NCI-H526 (cell line): Measurements from ENCODE around the gene RPS17.
"Not testable (repeated sequence)": the region's sequence is repeated elsewhere in the genome, so short reads cannot be mapped to it uniquely, and the experiment has no call there.

ENCODE experiments used
- DNase-seq, 2 experiments: peaks; one replicate each; lab custom pipeline; 2025; lab: John Stamatoyannopoulos, UW

The RPS17 gene

DNA sequence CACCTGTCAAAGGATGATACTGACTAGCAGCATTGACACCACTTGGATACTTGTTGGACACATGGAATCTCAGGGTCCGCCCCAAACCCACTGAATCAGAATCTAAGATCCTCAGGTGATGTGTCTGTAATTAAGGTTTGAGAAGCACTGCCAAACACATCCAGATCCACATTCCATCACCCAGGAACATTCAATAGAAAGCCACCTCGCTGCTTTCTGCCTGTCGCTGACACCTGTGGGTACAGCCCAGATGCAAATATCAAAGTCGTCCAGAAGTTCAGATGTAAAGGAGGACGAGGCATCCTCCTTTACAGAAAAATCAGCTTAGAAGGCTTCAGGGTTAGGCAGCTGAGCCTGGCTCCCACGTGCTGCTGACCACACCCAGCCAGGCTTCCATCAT, 5.2 kb upstream of the RPS17 start:
- DNase-seq: no peak

DNA sequence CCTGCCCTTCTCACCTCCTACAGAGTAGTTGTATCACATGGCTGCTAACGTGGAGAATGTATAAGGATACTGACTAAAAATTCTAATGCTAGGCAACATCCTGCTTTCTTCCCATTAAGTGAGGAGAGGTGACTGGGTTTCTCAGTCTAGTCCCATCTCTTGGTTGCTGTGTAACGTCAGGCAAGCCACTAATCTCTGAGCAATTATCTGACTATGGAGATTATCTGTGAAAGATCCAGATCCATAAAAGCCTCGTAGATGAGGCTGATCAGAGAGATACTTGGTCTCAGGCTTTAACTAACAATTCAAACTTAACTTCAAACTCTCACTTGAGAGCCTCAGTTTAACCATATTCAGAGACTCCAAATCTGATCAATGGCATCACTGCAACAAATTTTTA, 4.7 kb upstream of the RPS17 start:
- DNase-seq: no peak

DNA sequence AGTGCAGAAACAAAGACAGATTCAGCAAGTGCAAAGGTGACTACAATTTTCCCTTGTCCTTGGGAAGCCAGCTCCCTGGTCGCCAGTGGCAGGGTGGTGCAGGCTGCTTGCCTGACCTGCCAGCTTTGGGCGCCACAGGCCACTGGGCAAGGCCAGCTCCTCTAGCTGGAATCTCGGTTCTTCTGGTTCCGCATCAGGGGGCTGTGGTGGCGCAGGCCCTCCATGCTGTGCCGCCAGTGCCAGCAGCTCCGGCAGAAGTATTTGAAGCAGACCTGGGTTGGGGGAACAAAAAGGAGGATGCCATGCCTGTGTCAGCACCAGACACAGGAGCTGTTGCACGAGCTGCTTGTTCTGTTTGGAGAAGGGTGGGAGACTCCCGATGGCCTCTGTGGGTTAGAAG, 4.2 kb upstream of the RPS17 start:
- DNase-seq: no peak

DNA sequence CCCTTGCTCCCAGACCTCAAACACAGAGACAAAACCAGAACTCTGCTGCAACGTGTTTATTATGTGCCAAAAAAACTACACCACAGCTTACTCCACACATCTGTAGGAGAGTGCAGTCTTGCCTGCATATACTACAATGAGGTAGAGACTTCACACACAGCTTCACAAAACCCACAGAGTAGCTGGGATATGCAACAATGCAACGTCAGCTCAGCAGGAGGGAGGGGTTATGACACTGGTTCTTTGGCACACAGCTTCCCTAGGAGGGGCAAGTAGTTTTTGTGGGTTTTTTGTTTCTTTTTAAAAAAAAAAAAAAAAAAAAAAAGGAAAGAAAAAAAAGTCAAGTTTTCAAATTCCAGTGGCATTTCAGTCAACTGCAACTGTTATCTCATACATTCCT, 2.9 kb upstream of the RPS17 start:
- DNase-seq: no peak

DNA sequence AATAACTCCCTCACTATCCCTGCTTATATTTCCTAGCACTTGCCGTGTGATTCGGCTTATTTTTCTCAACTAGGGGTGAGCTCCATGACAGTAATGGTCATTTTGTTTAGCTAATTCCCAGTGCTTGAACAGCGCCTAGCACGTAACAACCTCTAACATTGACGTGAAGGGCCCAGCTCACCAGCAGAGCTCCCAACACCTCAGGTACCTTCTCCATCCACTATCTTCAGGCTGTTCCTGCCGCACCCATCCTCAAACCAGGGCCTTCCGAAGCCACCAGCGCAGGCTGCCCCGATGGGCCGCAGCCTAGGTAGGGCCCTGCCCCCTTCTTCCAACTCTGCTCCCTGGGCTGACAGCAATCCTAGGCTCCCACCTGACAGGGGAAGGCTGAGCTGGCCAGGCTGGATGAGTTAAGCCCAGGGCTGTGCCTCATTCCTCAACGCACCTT, 751 bp upstream of the RPS17 start:
- no peak for DNase-seq

DNA sequence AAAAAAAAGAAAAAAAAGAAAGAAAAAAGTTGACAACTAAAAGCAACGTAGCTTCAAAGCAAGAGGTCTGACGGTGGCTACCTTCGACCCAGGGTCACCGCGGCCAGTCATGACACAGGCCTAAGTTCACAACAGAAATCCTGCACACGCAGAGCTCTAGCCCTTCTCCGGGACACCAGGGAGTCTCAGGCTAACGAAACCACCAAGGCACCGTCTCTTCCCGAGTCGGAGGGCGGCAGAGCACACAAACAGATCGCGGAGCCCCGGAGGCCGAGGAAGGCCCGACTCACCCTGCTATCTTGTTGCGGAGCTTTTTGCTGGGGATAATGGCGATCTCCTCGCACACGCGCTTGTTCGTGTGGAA, 584 bp downstream of the RPS17 start:
- no peak for DNase-seq

DNA sequence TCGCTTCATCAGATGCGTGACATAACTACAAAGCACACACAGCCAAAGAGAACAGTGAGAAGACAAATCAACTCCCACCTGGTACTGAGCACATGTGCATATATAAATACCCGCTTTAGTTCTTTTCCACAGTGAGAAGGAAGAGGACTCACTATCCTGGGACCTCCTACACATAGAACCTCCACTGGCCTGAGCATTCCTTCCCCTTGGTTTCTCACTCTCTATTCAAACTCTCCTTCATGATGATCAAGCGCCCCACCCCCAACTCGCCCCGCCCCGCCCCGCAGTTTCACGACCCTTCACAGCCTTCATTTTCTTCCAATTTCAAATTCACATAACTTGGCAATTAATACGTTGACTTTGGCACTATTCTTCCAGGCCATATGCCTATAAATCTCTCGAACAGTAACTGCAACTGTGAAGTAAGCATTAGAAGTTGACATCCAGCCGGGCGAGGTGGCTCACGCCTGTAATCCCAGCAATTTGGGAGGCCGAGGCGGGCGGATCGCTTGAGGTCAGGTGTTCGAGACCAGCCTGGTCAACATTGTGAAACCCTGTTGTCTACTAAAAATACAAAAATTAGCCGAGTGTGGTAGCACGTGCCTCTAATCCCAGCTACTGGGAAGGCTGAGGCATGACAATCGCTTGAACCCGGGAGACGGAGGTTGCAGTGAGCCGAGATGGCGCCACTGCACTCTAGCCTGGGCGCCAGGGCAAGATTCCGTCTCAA, 1.1 kb downstream of the RPS17 start:
- no peak for DNase-seq

DNA sequence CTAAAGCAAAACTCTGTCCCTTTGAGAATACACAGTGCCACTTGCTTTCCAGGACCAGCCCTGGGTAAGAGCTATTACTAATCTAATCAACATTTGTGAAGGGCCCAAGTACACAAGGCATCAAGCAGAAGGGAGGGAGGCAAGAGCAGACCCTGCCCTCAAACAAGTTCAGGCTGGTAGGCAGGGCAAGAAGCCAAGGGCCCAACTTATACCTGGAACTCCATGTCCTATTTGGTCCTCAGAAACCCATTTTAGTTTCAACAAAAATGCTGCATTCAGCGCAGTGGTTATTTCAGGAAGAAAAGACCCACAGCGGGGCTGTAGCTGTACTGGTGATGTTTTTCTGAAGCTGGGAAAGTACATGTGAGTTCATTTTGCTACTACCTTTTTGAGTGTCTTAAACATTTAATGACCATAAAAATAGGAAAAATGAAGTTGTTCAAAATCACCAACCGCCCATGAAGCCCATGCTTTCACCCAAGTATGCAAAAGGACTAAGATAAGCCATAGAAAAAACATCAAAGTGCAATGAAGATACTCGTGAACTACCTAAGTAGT, 2.8 kb downstream of the RPS17 start:
- no peak for DNase-seq

DNA sequence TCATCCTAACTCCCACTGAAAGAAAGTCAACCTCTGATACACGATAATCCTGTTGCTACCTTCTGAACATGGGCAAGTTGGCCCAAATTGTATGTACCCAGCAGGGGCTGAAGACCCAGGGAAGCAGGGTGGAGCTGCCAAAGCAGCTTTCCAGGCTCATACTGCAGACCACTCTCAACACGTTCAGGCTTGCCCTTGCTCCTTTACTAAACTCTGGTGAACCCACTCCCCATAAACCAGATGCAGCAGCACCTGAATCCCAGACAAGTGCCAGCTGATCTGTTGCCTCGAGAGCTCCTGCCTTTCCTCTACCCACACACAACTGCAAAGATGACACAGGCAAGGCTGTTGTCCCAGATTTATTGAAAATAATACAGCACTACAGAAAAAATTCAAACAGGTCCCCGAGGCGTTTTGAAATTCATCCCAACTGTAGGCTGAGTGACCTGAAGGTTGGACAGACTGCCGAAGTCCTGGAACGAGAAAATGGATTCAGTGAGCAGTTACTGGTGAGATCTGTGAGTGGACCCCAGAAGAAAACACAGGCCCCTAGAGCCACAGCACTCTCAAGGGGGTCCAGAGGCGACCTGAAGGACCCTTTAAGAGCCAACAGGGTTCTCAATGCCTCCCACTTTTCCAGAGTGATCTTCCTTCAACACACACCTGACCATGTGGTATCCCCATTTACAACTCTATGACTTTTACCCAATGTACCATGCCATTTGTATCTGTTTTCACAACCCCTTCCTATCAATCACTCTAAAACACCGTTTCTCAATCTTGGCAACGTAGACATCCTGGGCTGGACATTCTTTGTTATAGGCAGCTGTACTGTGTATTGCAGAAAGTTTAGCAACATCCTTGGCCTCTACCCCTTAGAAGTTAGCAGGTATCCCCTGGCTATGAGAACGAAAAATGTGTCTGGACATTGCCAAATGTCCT, 3.6 kb downstream of the RPS17 start:
- no peak for DNase-seq

DNA sequence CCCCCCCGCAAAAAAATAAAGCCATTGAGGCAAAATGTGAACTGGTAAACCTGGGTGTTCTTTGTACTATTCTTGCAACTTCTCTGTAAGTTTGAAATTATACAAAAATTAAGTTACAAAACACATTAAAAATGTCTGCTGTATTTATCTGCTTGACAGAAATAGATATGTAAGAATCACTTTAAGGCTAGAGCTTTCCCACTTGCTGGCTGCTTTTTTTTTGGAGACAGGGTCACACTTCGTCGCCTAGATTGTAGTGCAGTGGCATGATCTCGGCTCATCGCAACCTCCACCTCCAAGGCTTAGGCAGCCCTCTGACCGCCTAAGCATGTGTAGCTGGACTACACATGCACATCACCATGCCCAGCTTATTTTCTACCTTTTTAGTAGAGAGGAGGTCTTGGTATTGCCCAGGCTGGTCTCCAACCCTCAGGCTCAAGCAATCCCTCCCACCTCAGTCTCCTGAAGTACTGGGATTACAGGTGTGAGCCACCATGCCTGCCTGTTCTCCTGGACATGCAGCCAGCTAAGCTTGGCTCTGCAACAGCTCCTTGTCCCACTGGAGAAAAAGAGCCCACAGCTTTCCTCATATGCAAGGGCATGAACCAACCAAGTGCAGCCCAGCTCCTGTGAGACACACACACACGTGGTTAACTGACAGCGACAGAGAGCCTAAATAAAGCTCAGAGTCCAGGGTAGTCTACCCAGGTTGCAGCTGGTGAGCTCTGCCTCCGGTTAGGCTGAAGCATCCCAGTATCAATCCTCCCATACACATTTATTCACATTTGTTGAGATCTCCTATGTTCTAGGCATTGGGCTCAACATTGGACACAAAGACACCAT, 4.5 kb downstream of the RPS17 start:
- no peak for DNase-seq

DNA sequence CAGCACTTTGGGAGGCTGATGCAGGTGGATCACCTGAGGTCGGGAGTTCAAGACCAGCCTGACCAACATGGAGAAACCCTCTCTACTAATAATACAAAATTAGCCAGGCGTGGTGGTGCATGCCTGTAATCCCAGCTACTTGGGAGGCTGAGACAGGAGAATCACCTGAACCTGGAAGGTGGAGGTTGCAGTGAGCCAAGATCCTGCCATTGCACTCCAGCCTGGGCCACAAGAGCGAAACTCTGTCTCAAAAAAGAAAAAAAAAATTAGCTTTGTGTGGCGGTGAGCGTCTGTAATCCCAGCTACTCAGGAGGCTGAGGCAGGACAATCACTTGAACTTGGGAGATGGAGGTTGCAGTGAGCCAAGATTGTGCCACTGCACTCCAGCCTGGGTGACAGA, 5.1 kb downstream of the RPS17 start:
- not testable (repeated sequence) for DNase-seq

DNA sequence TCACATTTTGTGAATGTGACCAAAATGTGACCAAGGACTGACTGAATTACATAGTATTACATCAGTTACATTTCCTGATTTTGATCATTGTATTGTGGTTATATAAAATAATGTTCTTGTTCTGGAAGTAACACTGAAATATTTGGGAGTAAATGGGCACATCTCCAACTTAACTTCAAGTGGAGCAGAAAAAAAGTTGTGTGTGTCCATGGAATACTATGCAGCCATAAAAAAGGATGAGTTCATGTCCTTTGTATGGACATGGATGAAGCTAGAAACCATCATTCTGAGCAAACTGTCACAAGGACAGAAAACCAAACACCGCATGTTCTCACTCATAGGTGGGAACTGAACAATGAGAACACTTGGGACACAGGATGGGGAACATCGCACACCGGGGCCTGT, 5.8 kb downstream of the RPS17 start:
- DNase-seq: not testable (repeated sequence)

DNA sequence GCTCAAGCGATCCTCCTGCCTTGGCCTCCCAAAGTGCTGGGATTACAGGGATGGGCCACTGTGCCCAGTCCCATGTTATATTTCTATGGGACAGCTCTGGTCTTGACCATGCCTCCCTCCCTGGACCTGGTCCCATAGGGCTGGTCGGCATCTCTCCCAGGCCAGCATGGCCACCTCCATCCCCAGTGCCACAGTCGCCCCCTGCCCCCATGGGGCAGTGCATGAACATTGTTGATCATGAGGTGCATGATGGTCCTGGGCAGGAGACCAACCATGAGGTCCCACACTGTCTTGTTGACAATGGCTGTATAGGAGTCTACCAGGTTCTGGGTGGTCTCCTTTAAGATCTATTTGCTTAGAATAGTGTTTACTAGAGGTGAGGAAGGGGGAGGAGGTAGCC, 6.5 kb downstream of the RPS17 start:
- no peak for DNase-seq

DNA sequence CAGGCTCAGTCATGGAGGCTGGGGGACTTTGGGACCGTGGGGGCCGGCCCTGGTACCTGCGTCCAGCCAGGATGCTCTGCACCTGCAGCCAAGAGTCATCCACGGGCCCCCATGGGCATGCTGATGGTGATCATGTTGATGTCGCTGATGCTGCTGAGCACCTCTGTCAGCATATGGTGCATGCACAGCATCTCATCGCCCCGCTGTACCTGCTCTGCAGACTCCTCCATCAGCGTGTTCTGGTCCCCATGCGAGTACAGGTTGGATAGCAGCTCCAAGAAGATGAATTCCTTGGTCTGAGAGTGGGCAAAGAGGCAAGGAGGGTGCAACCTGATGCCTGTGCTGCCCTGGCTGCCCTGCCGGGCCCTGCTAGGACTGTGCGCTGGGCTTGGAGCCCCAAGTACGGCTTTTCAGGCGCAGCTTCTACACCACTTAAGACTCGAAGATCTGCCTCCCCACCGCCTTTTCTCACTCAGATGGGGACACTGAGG, 7.2 kb downstream of the RPS17 start:
- DNase-seq: no peak

DNA sequence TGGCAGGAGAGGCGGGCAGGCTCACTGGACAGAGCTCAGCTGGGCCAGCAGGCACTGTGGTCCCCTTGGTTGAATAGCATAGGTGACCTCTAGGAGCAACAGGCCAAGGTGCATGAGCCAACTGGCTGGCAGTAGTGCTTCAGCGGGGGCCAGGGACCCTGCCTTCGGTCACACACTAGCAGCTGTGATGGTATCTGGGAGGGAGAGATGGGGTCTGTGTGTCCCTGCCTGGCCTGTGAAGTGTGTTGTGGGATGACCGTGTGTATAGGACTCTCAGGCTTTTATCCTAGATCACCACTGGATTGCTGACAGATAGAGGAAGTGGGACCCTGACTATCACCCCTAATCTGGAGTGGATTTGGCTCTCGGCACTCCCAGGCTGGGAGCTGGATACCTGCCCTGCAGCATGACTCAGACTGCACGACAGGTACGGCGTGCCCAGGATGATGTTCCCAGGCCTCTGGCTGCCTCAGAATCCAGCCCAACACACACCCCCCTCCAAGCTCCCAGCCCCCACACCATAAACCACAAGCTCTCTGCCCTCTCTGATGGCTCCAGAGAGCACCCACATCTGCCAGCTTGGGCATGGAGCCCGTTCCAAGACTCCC, 7.8 kb downstream of the RPS17 start:
- DNase-seq: no peak

DNA sequence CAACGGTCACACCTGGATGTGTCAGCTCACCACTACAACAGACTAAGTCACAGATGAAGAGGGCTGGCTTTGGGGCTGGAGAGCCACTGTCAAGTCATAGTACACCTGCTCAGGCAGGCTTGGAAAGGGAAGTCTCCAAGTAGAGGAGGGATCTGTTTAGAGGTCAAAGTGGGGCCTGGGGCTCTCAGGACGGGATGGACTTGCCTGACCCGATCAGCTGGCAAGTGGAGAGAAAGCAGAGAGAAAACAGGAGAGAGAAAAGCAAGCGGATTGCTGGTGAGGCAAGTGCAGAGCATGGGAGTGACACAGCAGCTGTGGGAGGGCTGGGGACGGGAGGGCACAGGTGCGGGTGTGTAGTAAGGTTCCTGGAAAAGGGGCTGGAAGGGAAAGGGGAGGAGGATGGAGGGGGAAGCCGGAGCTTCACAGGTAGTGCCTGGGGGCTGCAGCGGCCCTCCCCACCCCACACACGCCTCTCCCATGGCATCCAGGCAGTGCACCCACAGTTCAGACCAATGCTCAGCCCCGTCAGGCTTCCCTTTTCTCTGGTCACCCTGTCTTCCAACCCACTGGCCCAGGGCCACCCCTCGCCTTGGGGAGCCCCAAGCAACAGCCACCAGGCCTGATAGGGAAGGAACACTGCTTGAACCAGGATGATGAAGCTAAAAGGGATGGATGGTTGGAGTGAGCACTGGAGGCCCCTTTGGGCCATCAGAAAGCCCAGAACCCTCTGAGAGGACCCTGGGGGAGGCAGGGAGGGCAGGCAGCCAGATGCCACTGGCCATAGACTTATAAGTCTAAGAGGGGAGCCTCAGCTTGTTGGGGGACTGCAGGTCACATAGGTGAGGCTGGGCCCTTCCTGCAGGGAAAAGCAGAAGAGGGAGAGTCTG, 8.5 kb downstream of the RPS17 start:
- DNase-seq: no peak

DNA sequence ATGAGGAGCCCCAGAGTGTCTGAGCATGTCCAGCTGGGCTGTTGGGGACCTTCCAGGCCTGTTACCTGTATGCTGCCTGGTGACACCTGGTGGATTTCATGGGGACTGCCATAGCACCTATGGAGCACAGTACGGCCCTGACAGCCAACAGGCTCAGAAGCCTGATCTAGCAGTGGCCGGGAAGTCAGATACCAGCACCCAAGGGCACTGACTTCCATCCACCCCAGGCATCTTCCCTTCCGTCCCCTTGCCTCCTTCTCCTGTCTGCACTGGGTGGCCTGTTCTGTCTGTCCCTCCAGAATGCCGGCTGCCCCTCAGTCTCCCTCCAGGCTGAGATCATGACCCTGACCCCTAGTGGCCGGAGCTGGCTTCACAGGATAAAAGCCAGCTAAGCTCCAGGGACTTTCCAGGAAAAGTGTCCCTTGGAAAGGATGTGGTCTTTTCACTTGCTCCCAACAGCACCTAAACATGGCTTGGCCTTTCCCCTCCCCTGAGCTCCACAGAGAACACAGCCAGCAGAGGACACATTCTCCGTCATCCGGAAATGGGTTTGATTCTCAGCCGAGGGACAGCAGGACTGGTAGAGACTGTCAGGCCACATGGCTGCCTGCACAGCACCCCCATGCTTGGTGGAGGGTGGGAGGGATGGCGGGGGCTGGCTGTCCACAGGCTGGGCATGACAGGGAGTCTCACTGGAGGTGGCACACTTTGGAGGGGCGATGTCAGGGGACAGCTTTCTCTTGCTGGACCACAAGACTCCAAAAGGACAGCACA, 9.5 kb downstream of the RPS17 start:
- DNase-seq: no peak

DNA sequence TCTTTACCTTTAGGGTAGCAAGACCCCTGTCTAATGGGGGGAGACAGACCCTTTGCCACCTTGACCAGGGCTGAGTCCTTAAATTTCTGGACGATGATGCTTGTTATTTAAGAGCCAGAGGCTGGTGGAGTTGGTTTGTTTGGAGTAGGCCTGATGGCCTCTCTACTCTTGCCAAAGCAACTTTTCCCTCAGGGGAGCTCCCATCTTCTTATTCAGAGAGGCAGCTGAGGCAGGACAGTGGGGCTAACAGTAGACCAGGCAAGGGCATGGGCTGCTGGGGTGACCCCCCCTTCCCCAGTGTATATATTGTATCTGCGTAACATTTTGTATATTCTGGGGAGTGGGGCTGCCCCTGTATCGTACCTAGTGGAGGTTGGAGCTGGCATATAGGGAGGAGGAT, 10.3 kb downstream of the RPS17 start:
- DNase-seq: no peak

DNA sequence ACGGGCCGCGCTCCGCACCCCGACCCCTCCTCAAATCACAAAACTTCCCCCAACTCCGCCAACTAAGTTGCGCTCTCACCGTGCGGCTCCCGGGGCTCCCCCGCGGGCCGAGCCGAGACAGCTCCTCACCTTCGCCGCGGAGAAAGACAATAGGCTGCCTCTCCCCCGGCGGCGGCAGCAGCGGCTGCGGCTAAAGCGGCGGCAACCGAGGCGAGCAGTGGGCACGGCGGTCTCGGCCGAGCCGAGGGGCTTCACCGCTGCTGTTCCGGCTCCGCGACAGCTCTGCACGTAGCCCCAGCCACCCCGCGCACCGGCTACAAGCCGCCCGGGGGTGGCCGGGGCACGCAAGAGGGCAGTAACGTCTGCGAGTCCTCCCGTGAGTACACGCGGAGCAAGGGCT, 26.7 kb downstream of the RPS17 start:
- DNase-seq: not testable (repeated sequence)

DNA sequence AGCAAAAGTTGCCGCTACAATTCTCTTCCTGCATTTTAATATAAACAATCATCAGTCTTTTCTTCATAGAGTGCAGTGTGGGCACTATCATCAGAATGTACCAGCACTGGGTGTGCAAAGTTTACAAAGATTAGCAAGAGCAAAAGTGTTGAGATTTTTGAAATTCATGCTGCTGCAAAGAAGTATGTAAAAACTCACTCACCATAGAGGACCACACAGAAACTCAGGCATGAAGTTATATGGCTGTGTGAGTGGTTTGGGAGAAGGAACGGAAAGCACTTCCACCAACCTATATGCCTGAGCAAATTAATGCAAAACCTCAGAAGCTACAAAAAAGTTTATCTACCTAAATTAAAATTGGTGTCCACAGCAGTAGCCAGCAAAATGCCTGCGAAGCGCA, 32.6 kb downstream of the RPS17 start:
- not testable (repeated sequence) for DNase-seq
